Measurements from ENCODE around the gene PSD. TPM values are rescaled to one million over a fixed set of nuclear protein-coding genes. Genes with fewer than 3 reads are reported as not detected.

The PSD gene
- total RNA-seq, 1 experiment from 2014 or later, result 1.6 TPM

- CTCF ChIA-PET, result interaction anchor here (0.5 kb wide), 1 partner anchor 911 kb away, joined by 6 read pairs; no protein-coding TSS in a partner anchor
- BruUV-seq (replicated peaks), result no TSS peak
Measured at GRCh38 chr10:102461187-102462054, 42.8 kb upstream of the PSD start.

GRCh38 chr10:102460836-102461186 lies 42.2 kb upstream of the PSD start:
- no peaks in the 10 kb centered on the region for H3K9me2 ChIP-seq (ENCODE audit: insufficient read depth)
- no peaks in the 10 kb centered on the region for H3K27me3 ChIP-seq (ENCODE audit: insufficient read depth, low read depth)
- H3K9me3 ChIP-seq (ENCODE audit: insufficient read depth, low read depth), result no peaks in the 10 kb centered on the region
- no peaks in the 10 kb centered on the region for H4K20me1 ChIP-seq (ENCODE audit: insufficient read depth)
- H3K79me2 ChIP-seq (ENCODE audit: low read depth), result no peaks in the 10 kb centered on the region
- peak overlapping the region; percentile 89 for H3K4me2 ChIP-seq
- no peaks in the 10 kb centered on the region for H3F3A ChIP-seq (ENCODE audit: insufficient read depth, low read depth)
- TF ChIP-seq CTCF (conservative IDR thresholded peaks at IDR 0.05) (no peak), EZH2 (IDR thresholded peaks at IDR 0.05; ENCODE audit: low read depth) (no peak)
- H3K36me3 ChIP-seq (ENCODE audit: low read depth), result no peaks in the 10 kb centered on the region
- H3K4me1 ChIP-seq (replicated peaks; ENCODE audit: insufficient read depth), result no peaks in the 10 kb centered on the region
- H2AFZ ChIP-seq, result peak overlapping the region; percentile 88
- no TSS peak for BruUV-seq (replicated peaks)
- no peak overlapping the region for H3K27ac ChIP-seq
- no peak for DNase-seq
- POLR2A ChIA-PET (ENCODE audit: unreplicated experiment), result no interaction called here
- CTCF ChIA-PET, result no interaction called here
- intact Hi-C loops (cut with micrococcal nuclease; ENCODE audit: unreplicated experiment), result loop anchor here (5.0 kb wide), 1 partner anchor 39 kb away; the partner anchor contains the start of gene FBXL15
- peak overlapping the region; percentile 64 for H3K4me3 ChIP-seq

More at GRCh38 chr10:102461187-102462054, 42.8 kb upstream of the PSD start:
- Histone ChIP-seq H3K4me1 (replicated peaks; ENCODE audit: insufficient read depth) (no peaks in the 10 kb centered on the region), H3K4me2 (peak overlapping the region; percentile 89), H3K79me2 (ENCODE audit: low read depth) (no peaks in the 10 kb centered on the region), H3K9me3 (ENCODE audit: insufficient read depth, low read depth) (no peaks in the 10 kb centered on the region), H3F3A (ENCODE audit: insufficient read depth, low read depth) (no peaks in the 10 kb centered on the region), H2AFZ (peak overlapping the region; percentile 88), H3K27ac (no peak overlapping the region), H3K9me2 (ENCODE audit: insufficient read depth) (no peaks in the 10 kb centered on the region), H3K36me3 (ENCODE audit: low read depth) (no peaks in the 10 kb centered on the region), H4K20me1 (ENCODE audit: insufficient read depth) (no peaks in the 10 kb centered on the region), H3K4me3 (peak overlapping the region; percentile 64), H3K27me3 (ENCODE audit: insufficient read depth, low read depth) (no peaks in the 10 kb centered on the region)
- intact Hi-C loops (cut with micrococcal nuclease; ENCODE audit: unreplicated experiment), result loop anchor here (5.0 kb wide), 1 partner anchor 39 kb away; the partner anchor contains the start of gene FBXL15
- peak; percentile 66 to 84 for DNase-seq
- POLR2A ChIA-PET (ENCODE audit: unreplicated experiment), result interaction anchor here (0.6 to 0.8 kb wide), 2 partner anchors 10 to 40 kb away, joined by 5 to 10 read pairs; no protein-coding TSS in a partner anchor
- TF ChIP-seq CTCF (conservative IDR thresholded peaks at IDR 0.05), result no peak
- no peak for TF ChIP-seq EZH2 (IDR thresholded peaks at IDR 0.05; ENCODE audit: low read depth)

GRCh38 chr10:102458656-102459055 lies 40.1 kb upstream of the PSD start:
- Histone ChIP-seq H3K36me3 (ENCODE audit: low read depth) (no peaks in the 10 kb centered on the region), H4K20me1 (ENCODE audit: insufficient read depth) (no peaks in the 10 kb centered on the region), H3K4me1 (replicated peaks; ENCODE audit: insufficient read depth) (no peaks in the 10 kb centered on the region), H3K27ac (no peak overlapping the region), H3K4me3 (no peak overlapping the region), H3K4me2 (no peak overlapping the region), H2AFZ (no peak overlapping the region), H3K9me2 (ENCODE audit: insufficient read depth) (no peaks in the 10 kb centered on the region), H3F3A (ENCODE audit: insufficient read depth, low read depth) (no peaks in the 10 kb centered on the region), H3K79me2 (ENCODE audit: low read depth) (no peaks in the 10 kb centered on the region), H3K9me3 (ENCODE audit: insufficient read depth, low read depth) (no peaks in the 10 kb centered on the region), H3K27me3 (ENCODE audit: insufficient read depth, low read depth) (no peaks in the 10 kb centered on the region)
- intact Hi-C loops (cut with micrococcal nuclease; ENCODE audit: unreplicated experiment), result no loop called here
- TF ChIP-seq CTCF (conservative IDR thresholded peaks at IDR 0.05), result no peak
- no peak for TF ChIP-seq EZH2 (IDR thresholded peaks at IDR 0.05; ENCODE audit: low read depth)
- no TSS peak for BruUV-seq (replicated peaks)
- ChIA-PET POLR2A (ENCODE audit: unreplicated experiment) (no interaction called here), CTCF (no interaction called here)
- DNase-seq, result no peak

Measured in PC-9 (cell line).